Heart left ventricle (tissue), 13 donors: Measurements from ENCODE around the gene SMCO3.

Source experiments
- POLR2A ChIP-seq, 2 donors: fragments of 450-650 bp; IDR thresholded peaks; one replicate each; pipeline ENCODE4 v1.6.1; 2017; ENCODE audit warnings: antibody characterized with exemption in 2 of 2, mild to moderate bottlenecking in 2 of 2, moderate library complexity in 2 of 2
- TF ChIP-seq, protein P1 (sequence below), 12 donors: fragments of 200-600 bp; sonication (generic) in 4 of 12; IDR thresholded peaks; one replicate each; pipeline versions ENCODE4 v1.5.0 to v1.8.0; 2018 to 2022; ENCODE audit warnings: antibody characterized with exemption in 12 of 12, mild to moderate bottlenecking in 5 of 12
- donor health status: ischemic (EF 13 %, LVEDD 7.1; RV severe dilation, severe dysfunction).
- donor health status: DM: no; HTN: yes; CAD: no.
- donor health status: DM: no; HTN: no; CAD: no.
- donor health status: ischemic (EF 25% LVEDD 6.9; RV normal size, moderate dysfunction).
- donor health status: ischemic (EF 25% LVEDD 5.7; RV mildly dilated, moderate dysfunction).
- donor health status: ischemic (EF 35%, LVEDD 5.7; RV mildly dilated, moderate dysfunction).
- donor health status: nonischemic (EF 11% LVEDD 7.7; RV severe dilation, severe dysfunction).
- donor health status: DM: yes; HTN: yes; CAD: no.
- donor health status: PGD.
- donor health status: ischemic (EF 29% LVEDD 5.4; RV normal size, mild dysfunction).
- donor health status: nonischemic (EF 23%, LVEDD 6.1; RV moderate dilation, normal function).

DNA sequence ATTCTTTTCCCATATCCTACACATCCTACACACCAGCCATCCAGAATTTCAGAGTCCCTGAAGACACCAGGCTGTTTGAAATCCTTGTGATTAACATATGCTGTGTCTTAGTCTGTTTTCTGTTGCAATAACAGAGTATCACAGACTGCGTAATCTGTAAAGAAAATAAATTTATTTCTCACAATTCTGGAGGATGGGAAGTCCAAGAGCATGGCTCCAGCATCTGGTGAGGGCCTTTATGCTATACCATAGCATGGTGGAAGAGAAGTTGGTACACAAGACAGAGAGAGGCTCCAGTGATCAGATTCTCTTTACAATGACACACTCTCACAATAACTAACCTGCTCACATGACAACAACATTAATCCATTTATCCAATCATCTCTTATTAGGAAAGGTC lies 25.3 kb upstream of the SMCO3 start:
- TF ChIP-seq POLR2A (IDR thresholded peaks at IDR 0.05), result no peak
- TF ChIP-seq, protein P1, sequence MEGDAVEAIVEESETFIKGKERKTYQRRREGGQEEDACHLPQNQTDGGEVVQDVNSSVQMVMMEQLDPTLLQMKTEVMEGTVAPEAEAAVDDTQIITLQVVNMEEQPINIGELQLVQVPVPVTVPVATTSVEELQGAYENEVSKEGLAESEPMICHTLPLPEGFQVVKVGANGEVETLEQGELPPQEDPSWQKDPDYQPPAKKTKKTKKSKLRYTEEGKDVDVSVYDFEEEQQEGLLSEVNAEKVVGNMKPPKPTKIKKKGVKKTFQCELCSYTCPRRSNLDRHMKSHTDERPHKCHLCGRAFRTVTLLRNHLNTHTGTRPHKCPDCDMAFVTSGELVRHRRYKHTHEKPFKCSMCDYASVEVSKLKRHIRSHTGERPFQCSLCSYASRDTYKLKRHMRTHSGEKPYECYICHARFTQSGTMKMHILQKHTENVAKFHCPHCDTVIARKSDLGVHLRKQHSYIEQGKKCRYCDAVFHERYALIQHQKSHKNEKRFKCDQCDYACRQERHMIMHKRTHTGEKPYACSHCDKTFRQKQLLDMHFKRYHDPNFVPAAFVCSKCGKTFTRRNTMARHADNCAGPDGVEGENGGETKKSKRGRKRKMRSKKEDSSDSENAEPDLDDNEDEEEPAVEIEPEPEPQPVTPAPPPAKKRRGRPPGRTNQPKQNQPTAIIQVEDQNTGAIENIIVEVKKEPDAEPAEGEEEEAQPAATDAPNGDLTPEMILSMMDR (IDR thresholded peaks at IDR 0.05), result no peak
